Ovary (tissue), 9 donors: ENCODE data around the gene BABAM2. TPM values are rescaled to one million over a fixed set of nuclear protein-coding genes. Genes with fewer than 3 reads are reported as not detected.

Source experiments
- DNase-seq, 5 donors: peaks; one replicate each; pipeline ENCODE4 v3.0.0-alpha.2; 2019 to 2020
- H3K27ac ChIP-seq, 2 donors: fragments of 200-600 bp; one replicate each; pipeline versions ENCODE4 v1.5.1 to v1.8.0; 2019 to 2022
- H3K27me3 ChIP-seq: fragments of 200-600 bp; one replicate; pipeline ENCODE4 v1.8.0; 2022
- H3K36me3 ChIP-seq: fragments of 200-600 bp; sonication (generic); one replicate; pipeline ENCODE4 v1.5.1; 2019
- H3K4me1 ChIP-seq: one replicate; pipeline ENCODE4 v1.8.1; 2013; ENCODE audit warnings: mild to moderate bottlenecking, moderate library complexity; ENCODE audit not compliant: insufficient read depth
- H3K4me3 ChIP-seq: fragments of 200-600 bp; sonication (generic); one replicate; pipeline ENCODE4 v1.5.1; 2017
- H3K9me3 ChIP-seq, 2 donors: fragments of 200-600 bp in 1 of 2; sonication (generic) in 1 of 2; one replicate each; pipeline versions ENCODE4 v1.5.1 to v1.8.1; 2013 to 2019; ENCODE audit warnings: mild to moderate bottlenecking in 1 of 2, moderate library complexity in 1 of 2
- EP300 ChIP-seq: sonication (generic); formaldehyde crosslinking; IDR thresholded peaks from one replicate; pipeline ENCODE4 v1.6.1; 2017; ENCODE audit warnings: antibody characterized with exemption
- POLR2A ChIP-seq: fragments of 450-650 bp; IDR thresholded peaks from one replicate; pipeline ENCODE4 v1.6.1; 2017; ENCODE audit warnings: antibody characterized with exemption, mild to moderate bottlenecking, moderate library complexity
- WGBS, 3 donors: extraction: QIAGEN DNeasy Blood & Tissue Kit in 1 of 3; methylation state at CpG; one replicate each; pipeline versions ENCODE4 v1.1.5 to v1.1.7; 2013 to 2017; 5-methylcytosine and 5-hydroxymethylcytosine counted together
- intact Hi-C, 4 donors: fragments of 100-400 bp; cut with DNase I; formaldehyde crosslinking; loops; one replicate each; pipeline versions ENCODE4 v1.11.0 to v1.15.1; 2022 to 2023
- polyA plus RNA-seq, 2 donors: library from polyadenylated mRNA; stranded (reverse); fragments of 200-250 nt in 1 of 2; fragments of 350-450 nt in 1 of 2; fragmentation: Illumina TruSeq in 1 of 2; extraction: RNeasy Lipid Tissue Mini Kit (QIAGEN cat#74804) in 1 of 2; gene quantifications; one replicate each; pipeline ENCODE4 v1.2.3, GENCODE V29; 2013 to 2014
- total RNA-seq, 7 donors: library from RNA; depleted of rRNA in 2 of 7; stranded (reverse); fragments of >200 nt in 2 of 7; fragmentation: NEBNext Ultra II Directional in 3 of 7; extraction: Animal tissue kit (Norgen Biotek cat#: 25700) in 3 of 7; gene quantifications; one replicate each; pipeline versions ENCODE4 v1.1.0 to v1.2.4, GENCODE V29; 2016 to 2023
- TF ChIP-seq, protein P1 (sequence below), 3 donors: fragments of 450-650 bp in 2 of 3; fragments of 200-600 bp in 1 of 3; IDR thresholded peaks; one replicate each; pipeline versions ENCODE4 v1.5.1 to v1.8.0; 2016 to 2022; ENCODE audit warnings: antibody characterized with exemption in 3 of 3, mild to moderate bottlenecking in 1 of 3
- donor health status: DM: no; HTN: no; CAD: no; lungs with moderate emphysema.
- donor health status: DM: no; HTN: no; CAD: no.
- donor health status: Bipolar disorder and iron deficiency.
- donor health status: DM: yes; HTN: yes; CAD: no.
- donor health status: DM: no; HTN: no; CAD: no.
- donor health status: DM: yes; HTN: yes; CAD: no.

BABAM2 gene
- total and polyA plus RNA-seq, 9 donors: 22.0 to 96.7 (median 46.8) TPM

DNA sequence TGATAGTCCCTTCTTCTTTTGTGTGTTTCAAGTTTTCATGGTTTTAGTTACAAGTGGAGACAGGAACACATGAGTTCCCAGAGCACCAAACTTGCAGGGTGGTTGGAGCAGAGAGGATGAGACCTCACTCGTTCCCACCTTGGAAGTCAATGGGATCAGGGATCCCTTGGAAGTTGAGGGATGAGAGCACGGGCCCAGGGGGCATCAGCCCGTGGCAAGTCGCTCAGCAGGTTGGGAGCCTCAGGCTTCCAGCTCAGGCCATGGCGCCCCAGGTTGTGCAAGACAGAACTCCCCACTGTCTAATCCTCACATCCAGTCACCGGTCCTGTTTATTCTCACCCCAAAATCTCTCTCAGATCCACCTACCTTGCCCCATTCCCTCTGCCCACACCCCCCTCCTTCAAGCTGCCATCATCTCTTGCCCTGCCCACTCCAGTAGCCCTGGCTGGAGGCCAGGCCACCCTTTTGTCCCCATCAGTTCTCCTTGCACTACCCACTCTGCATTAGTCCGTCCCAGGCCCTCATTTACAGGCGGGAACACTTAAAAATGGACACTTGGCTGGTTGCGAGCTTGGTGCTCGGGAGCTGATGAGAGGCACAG, 464.5 kb downstream of the BABAM2 start:
- 91 to 97% (median 95%) methylated on average over 10 of the region's 10 CpGs for WGBS, 3 donors
- intact Hi-C loops: no loop called here
- Histone ChIP-seq H3K27ac (peak overlapping the region; percentile 39 to 80), H3K9me3 (no peaks in the 10 kb centered on the region), H3K36me3 (no peaks in the 10 kb centered on the region), H3K4me1 (peaks cover 16% of the 10 kb centered on the region), H3K4me3 (no peak overlapping the region), H3K27me3 (no peaks in the 10 kb centered on the region)
- DNase-seq: no peak
- TF ChIP-seq POLR2A (no peak), EP300 (no peak)
- TF ChIP-seq, protein P1, sequence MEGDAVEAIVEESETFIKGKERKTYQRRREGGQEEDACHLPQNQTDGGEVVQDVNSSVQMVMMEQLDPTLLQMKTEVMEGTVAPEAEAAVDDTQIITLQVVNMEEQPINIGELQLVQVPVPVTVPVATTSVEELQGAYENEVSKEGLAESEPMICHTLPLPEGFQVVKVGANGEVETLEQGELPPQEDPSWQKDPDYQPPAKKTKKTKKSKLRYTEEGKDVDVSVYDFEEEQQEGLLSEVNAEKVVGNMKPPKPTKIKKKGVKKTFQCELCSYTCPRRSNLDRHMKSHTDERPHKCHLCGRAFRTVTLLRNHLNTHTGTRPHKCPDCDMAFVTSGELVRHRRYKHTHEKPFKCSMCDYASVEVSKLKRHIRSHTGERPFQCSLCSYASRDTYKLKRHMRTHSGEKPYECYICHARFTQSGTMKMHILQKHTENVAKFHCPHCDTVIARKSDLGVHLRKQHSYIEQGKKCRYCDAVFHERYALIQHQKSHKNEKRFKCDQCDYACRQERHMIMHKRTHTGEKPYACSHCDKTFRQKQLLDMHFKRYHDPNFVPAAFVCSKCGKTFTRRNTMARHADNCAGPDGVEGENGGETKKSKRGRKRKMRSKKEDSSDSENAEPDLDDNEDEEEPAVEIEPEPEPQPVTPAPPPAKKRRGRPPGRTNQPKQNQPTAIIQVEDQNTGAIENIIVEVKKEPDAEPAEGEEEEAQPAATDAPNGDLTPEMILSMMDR (IDR thresholded peaks at IDR 0.05): no peak

DNA sequence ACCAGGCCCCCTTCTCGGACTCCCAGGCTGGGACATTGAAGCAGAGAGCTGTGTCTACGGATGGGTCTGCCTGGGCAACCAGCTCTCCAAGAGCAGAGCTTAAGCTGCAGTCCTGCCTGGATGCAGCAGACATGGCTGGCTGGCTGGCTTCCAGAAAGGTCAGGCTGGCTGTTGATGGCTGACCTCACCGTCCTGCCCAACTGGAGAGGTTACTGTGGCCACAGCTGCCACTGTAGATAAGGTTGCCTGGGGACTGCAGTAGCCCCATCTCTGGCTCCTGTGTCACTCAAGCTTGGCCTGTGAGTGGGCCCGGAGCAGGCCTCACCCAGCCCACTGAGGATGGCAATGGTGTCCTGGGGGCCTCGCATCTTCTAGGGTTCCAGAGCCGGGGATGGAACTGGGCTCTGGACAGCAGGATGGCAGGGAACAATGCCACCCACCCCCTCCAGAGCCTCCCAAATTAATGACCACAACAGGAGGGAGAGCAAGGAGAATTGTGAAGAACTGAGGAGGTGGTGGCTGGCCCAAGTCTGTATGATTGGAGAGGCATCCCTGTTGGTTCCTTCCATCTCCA, 465.1 kb downstream of the BABAM2 start:
- intact Hi-C loops: no loop called here
- H3K4me3 ChIP-seq: no peak overlapping the region

DNA sequence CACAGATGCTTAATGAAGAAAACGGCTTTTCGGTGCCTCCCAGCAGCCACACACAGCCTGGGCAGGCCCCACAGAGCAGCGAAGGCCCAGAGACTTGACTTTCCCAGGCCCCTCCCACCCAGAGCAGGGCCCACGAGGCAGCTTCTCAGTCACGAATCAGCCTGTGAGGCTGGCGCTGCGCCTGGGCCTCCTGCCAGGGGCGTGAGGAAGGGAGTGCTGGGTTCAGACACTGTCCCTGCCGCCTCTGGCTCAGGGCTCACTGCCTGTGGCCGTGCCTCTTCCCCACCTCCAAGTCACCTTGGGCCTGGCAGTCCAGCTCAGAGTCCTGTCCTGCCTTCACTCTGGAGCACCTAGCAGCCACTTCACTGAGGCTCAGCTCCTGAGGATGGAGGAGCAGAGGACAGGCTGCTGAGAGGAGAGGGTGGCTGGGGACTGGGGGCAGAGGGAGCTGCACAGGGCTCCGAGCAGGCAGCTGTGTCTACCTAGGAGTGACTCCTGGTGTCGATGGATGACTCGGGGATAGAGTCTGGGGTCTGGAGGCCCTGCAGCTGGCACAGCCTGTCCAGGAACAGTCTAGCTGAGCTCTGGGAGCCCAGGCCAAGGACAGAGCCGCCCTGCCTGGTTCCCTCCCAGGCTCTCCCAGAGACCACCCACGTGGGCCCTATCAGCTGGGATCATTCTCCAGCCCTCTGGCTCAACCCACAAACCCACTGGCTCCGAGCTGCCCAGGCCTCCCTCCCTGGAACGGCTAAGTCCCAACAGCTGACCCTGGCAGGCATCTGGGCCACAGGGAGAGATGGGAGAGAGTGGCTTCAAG, 465.8 kb downstream of the BABAM2 start:
- 10 to 29% (median 13%) methylated on average over 15 to 17 of the region's 17 CpGs for WGBS, 3 donors
- H3K9me3 ChIP-seq: no peaks in the 10 kb centered on the region
- H3K27me3 ChIP-seq: no peaks in the 10 kb centered on the region
- H3K36me3 ChIP-seq: no peaks in the 10 kb centered on the region
- H3K4me3 ChIP-seq: no peak overlapping the region
- intact Hi-C loops: no loop called here
- TF ChIP-seq, protein P1 (IDR thresholded peaks at IDR 0.05): no peak
- TF ChIP-seq EP300 (no peak), POLR2A (no peak)
- H3K4me1 ChIP-seq: peaks cover 16% of the 10 kb centered on the region
- peak overlapping the region; percentile 39 to 80 for H3K27ac ChIP-seq
- DNase-seq: peak; percentile 91 to 94 (median 93)

More for the DNA sequence above, 465.1 kb downstream of the BABAM2 start:
- peak; percentile 58 to 77 (median 67) for DNase-seq
- TF ChIP-seq POLR2A: no peak
- TF ChIP-seq EP300: no peak
- TF ChIP-seq, protein P1 (IDR thresholded peaks at IDR 0.05): no peak
- Histone ChIP-seq H3K4me1 (peaks cover 16% of the 10 kb centered on the region), H3K27ac (peak overlapping the region; percentile 39 to 80), H3K27me3 (no peaks in the 10 kb centered on the region), H3K36me3 (no peaks in the 10 kb centered on the region), H3K9me3 (no peaks in the 10 kb centered on the region)
- WGBS, 3 donors: 83 to 87% (median 83%) methylated on average over 6 of the region's 6 CpGs

DNA sequence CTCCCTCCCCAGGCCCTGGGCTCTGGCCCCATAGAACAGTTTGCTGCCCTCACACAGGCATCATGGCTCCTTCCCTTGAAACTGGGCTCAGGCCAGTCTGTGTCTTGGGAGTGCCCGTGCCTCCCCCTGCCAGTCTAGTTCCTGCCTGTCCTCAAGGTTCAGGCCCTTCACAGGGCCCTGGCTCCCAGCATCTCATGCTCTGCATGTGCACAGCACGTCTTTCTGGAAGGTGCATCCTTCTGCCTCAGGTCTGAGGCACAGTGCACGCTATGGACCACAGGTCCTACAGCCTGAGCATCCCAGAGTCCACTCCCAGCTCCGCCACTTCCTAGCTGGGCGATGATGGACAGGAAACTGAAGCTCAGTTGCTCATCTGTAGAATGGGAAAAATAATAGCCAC, 466.5 kb downstream of the BABAM2 start:
- intact Hi-C loops: no loop called here
- Histone ChIP-seq H3K27ac (peak overlapping the region in 1 of 2 donors; percentile 80), H3K36me3 (no peaks in the 10 kb centered on the region), H3K4me1 (peaks cover 19% of the 10 kb centered on the region), H3K9me3 (no peaks in the 10 kb centered on the region), H3K4me3 (no peak overlapping the region), H3K27me3 (no peaks in the 10 kb centered on the region)
- no peak for DNase-seq
- TF ChIP-seq EP300 (no peak), POLR2A (no peak)
- TF ChIP-seq, protein P1 (IDR thresholded peaks at IDR 0.05): no peak
- WGBS, 3 donors: 81 to 94% (median 93%) methylated on average over 5 of the region's 5 CpGs
